HepG2 (cell line): Measurements from ENCODE around the gene SHC1. TPM values are rescaled to one million over a fixed set of nuclear protein-coding genes. Genes with fewer than 3 reads are reported as not detected.
A peak's percentile ranks its signal among the peaks of the same experiment; 100 is the strongest.

ENCODE experiments used
- AKAP8 ChIP-seq: sonication (generic); formaldehyde crosslinking; IDR thresholded peaks from 2 replicates; pipeline ENCODE4 v1.5.1; 2020; ENCODE audit warnings: mild to moderate bottlenecking, missing genetic modification reagents
- ATF5 ChIP-seq: sonication (generic); formaldehyde crosslinking; IDR thresholded peaks from 2 replicates; pipeline ENCODE4 v1.4.0; 2020; ENCODE audit warnings: mild to moderate bottlenecking, low read depth, missing genetic modification reagents
- ATRX ChIP-seq: sonication (generic); formaldehyde crosslinking; IDR thresholded peaks from 2 replicates; pipeline ENCODE4 v1.4.0; 2020; ENCODE audit warnings: missing genetic modification reagents, borderline replicate concordance
- CHCHD3 ChIP-seq: sonication (generic); formaldehyde crosslinking; IDR thresholded peaks from 2 replicates; pipeline ENCODE4 v1.8.0; 2022; ENCODE audit warnings: mild to moderate bottlenecking, missing genetic modification reagents, moderate library complexity
- DR1 ChIP-seq: sonication (generic); formaldehyde crosslinking; IDR thresholded peaks from 2 replicates; pipeline ENCODE4 v1.8.0; 2021; ENCODE audit warnings: mild to moderate bottlenecking, missing genetic modification reagents, inconsistent platforms
- EED ChIP-seq: sonication (generic); formaldehyde crosslinking; IDR thresholded peaks from 2 replicates; pipeline ENCODE4 v1.5.0; 2020; ENCODE audit warnings: mild to moderate bottlenecking, missing genetic modification reagents
- GTF3A ChIP-seq: sonication (generic); formaldehyde crosslinking; conservative IDR thresholded peaks from 2 replicates; pipeline ENCODE4 v1.4.0; 2020; ENCODE audit warnings: mild to moderate bottlenecking, missing genetic modification reagents
- KLF11 ChIP-seq: IDR thresholded peaks from 2 replicates; pipeline ENCODE4 v1.6.1; 2016; ENCODE audit warnings: missing compliant biosample characterization
- MATR3 ChIP-seq: sonication (generic); formaldehyde crosslinking; IDR thresholded peaks from 2 replicates; pipeline ENCODE4 v1.4.0; 2020; ENCODE audit warnings: missing genetic modification reagents
- MTA3 ChIP-seq: sonication (generic); formaldehyde crosslinking; IDR thresholded peaks from 2 replicates; pipeline ENCODE4 v1.4.0; 2020; ENCODE audit warnings: missing genetic modification reagents
- NR2C2 ChIP-seq: sonication (generic); formaldehyde crosslinking; IDR thresholded peaks from 2 replicates; pipeline ENCODE4 v1.4.0; 2020; ENCODE audit warnings: missing genetic modification reagents, mild to moderate bottlenecking, moderate library complexity, borderline replicate concordance
- NR2F2 ChIP-seq: IDR thresholded peaks from 2 replicates; pipeline ENCODE4 v1.6.1; 2012; ENCODE audit warnings: low read depth, inconsistent platforms, borderline replicate concordance
- POLR2AphosphoS2 ChIP-seq: IDR thresholded peaks from 2 replicates; pipeline ENCODE4 v1.6.1; 2011; ENCODE audit warnings: low read depth, low read length, improper control_type of control experiment
- RCOR2 ChIP-seq: IDR thresholded peaks from 2 replicates; pipeline ENCODE4 v1.6.1; 2016; ENCODE audit warnings: missing biosample characterization, missing genetic modification reagents
- TBX3 ChIP-seq: fragments of 450-650 bp; IDR thresholded peaks from 2 replicates; pipeline ENCODE4 v1.6.1; 2017; ENCODE audit warnings: antibody characterized with exemption, mild to moderate bottlenecking, inconsistent platforms, borderline replicate concordance
- XRCC5 ChIP-seq: fragments of 200-400 bp; formaldehyde crosslinking; optimal IDR thresholded peaks from 2 replicates; pipeline ENCODE3; 2017; ENCODE audit warnings: mild to moderate bottlenecking, low read length
- ZBTB42 ChIP-seq: sonication (generic); formaldehyde crosslinking; IDR thresholded peaks from 2 replicates; pipeline ENCODE4 v1.5.0; 2020; ENCODE audit warnings: mild to moderate bottlenecking, missing genetic modification reagents
- ZNF121 ChIP-seq: sonication (generic); formaldehyde crosslinking; IDR thresholded peaks from 2 replicates; pipeline ENCODE4 v1.5.0; 2020; ENCODE audit warnings: mild to moderate bottlenecking, missing genetic modification reagents
- ZNF225 ChIP-seq: sonication (generic); formaldehyde crosslinking; IDR thresholded peaks from 2 replicates; pipeline ENCODE4 v1.4.0; 2020; ENCODE audit warnings: mild to moderate bottlenecking, missing genetic modification reagents
- ZNF281 ChIP-seq: sonication (generic); formaldehyde crosslinking; IDR thresholded peaks from 2 replicates; pipeline ENCODE4 v1.4.0; 2020; ENCODE audit warnings: missing genetic modification reagents, borderline replicate concordance
- ZNF329 ChIP-seq: sonication (generic); formaldehyde crosslinking; IDR thresholded peaks from 2 replicates; pipeline ENCODE4 v1.9.0; 2021; ENCODE audit warnings: low read depth, mild to moderate bottlenecking, missing genetic modification reagents
- ZNF432 ChIP-seq: sonication (generic); formaldehyde crosslinking; IDR thresholded peaks from 2 replicates; pipeline ENCODE4 v1.5.0; 2020; ENCODE audit warnings: missing genetic modification reagents, mild to moderate bottlenecking, borderline replicate concordance
- ZNF546 ChIP-seq: sonication (generic); formaldehyde crosslinking; conservative IDR thresholded peaks from 2 replicates; pipeline ENCODE4 v1.8.1; 2023; ENCODE audit warnings: mild to moderate bottlenecking, missing genetic modification reagents
- ZNF607 ChIP-seq: sonication (generic); formaldehyde crosslinking; IDR thresholded peaks from 2 replicates; pipeline ENCODE4 v1.5.1; 2020; ENCODE audit warnings: missing genetic modification reagents, mild to moderate bottlenecking, borderline replicate concordance
- ZNF703 ChIP-seq: sonication (generic); formaldehyde crosslinking; IDR thresholded peaks from 2 replicates; pipeline ENCODE4 v1.5.1; 2020; ENCODE audit warnings: missing genetic modification reagents, mild to moderate bottlenecking, moderate library complexity, borderline replicate concordance
- ZNF720 ChIP-seq: sonication (generic); formaldehyde crosslinking; IDR thresholded peaks from 2 replicates; pipeline ENCODE4 v1.4.0; 2020; ENCODE audit warnings: missing genetic modification reagents
- polyA plus RNA-seq, 8 experiments: library from polyadenylated mRNA; depleted of rRNA in 3 of 8; stranded (reverse) in 7 of 8; unstranded in 1 of 8; fragments of >200 nt; fragmentation: Illumina TruSeq in 4 of 8; extraction: Trizol in 4 of 8; gene quantifications; 2 replicates each; pipeline versions ENCODE4 v1.2.1 to v1.2.3, GENCODE V29; 2011 to 2016; ENCODE audit warnings: low read depth in 4 of 8, missing spikeins in 1 of 8, mixed read lengths in 1 of 8; ENCODE audit not compliant: insufficient read depth in 1 of 8
- total RNA-seq, 5 experiments: library from RNA; depleted of rRNA; stranded (reverse); fragments of >200 nt; fragmentation: Illumina TruSeq; extraction: Trizol; gene quantifications; 2 replicates each; pipeline ENCODE4 v1.2.3, GENCODE V29; 2016; ENCODE audit warnings: low read depth in 1 of 5
- TF ChIP-seq, protein P1 (sequence below): sonication (generic); formaldehyde crosslinking; IDR thresholded peaks from 2 replicates; pipeline ENCODE4 v1.5.0; 2020; ENCODE audit warnings: missing genetic modification reagents

SHC1 gene
- total and polyA plus RNA-seq, 2 of the 13 experiments (the other 11 are each of a cell fraction or from before 2014, with no cell fraction given): 52.0 to 137 TPM

- TF ChIP-seq ZNF225 (peak; percentile 72; the same call in 1 of the 2 replicates), EED (CRISPR knock-in tag) (no peak), ZNF546 (CRISPR knock-in tag) (no peak), ZNF281 (CRISPR knock-in tag) (peak; percentile 25; the same call in 1 of the 2 replicates), NR2C2 (CRISPR knock-in tag) (no peak; the same call in 1 of the 2 replicates), ZNF432 (CRISPR knock-in tag) (no peak), ZNF329 (no peak), ZBTB42 (CRISPR knock-in tag) (no peak), POLR2AphosphoS2 (no peak), NR2F2 (no peak), ATRX (no peak), AKAP8 (CRISPR knock-in tag) (peak; percentile 97), RCOR2 (CRISPR knock-in tag) (peak; percentile 63; the same call in 1 of the 2 replicates), CHCHD3 (peak; percentile 86; the same call in 1 of the 2 replicates), TBX3 (no peak), GTF3A (CRISPR knock-in tag) (no peak), ZNF720 (CRISPR knock-in tag) (no peak), ZNF121 (0 out of 2 replicates have a peak, but pooled peaks have one; percentile 43), XRCC5 (peak; percentile 99), ATF5 (CRISPR knock-in tag) (no peak), ZNF703 (CRISPR knock-in tag) (no peak; the same call in 1 of the 2 replicates), MTA3 (no peak), DR1 (CRISPR knock-in tag) (0 out of 2 replicates have a peak, but pooled peaks have one; percentile 48), MATR3 (CRISPR knock-in tag) (no peak), ZNF607 (peak; percentile 44; the same call in 1 of the 2 replicates), KLF11 (0 out of 2 replicates have a peak, but pooled peaks have one; percentile 56)
- TF ChIP-seq, protein P1, sequence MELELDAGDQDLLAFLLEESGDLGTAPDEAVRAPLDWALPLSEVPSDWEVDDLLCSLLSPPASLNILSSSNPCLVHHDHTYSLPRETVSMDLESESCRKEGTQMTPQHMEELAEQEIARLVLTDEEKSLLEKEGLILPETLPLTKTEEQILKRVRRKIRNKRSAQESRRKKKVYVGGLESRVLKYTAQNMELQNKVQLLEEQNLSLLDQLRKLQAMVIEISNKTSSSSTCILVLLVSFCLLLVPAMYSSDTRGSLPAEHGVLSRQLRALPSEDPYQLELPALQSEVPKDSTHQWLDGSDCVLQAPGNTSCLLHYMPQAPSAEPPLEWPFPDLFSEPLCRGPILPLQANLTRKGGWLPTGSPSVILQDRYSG (CRISPR knock-in tag): no peak
These were observed 46.7 kb upstream of the SHC1 start (continued) for GRCh38 chr1:155017041-155017945.
